DOHH2 (cell line): ENCODE results near the gene POLR2J2.
"Not testable (repeated sequence)": the region's sequence is repeated elsewhere in the genome, so short reads cannot be mapped to it uniquely, and the experiment has no call there.

Experiments used
- EZH2phosphoT487 ChIP-seq: fragments of 200-600 bp; sonication (generic); IDR thresholded peaks from 2 replicates; pipeline ENCODE4 v1.6.1; 2017; ENCODE audit warnings: borderline replicate concordance, mild to moderate bottlenecking, antibody characterized with exemption, low read length, moderate library complexity, mixed read lengths
- TF ChIP-seq, protein P1 (sequence below): fragments of 200-600 bp; sonication (generic); IDR thresholded peaks from one replicate; pipeline ENCODE4 v1.5.1; 2014; ENCODE audit warnings: antibody characterized with exemption, mild to moderate bottlenecking, low read depth, low read length; ENCODE audit not compliant: poor library complexity, severe bottlenecking

DNA sequence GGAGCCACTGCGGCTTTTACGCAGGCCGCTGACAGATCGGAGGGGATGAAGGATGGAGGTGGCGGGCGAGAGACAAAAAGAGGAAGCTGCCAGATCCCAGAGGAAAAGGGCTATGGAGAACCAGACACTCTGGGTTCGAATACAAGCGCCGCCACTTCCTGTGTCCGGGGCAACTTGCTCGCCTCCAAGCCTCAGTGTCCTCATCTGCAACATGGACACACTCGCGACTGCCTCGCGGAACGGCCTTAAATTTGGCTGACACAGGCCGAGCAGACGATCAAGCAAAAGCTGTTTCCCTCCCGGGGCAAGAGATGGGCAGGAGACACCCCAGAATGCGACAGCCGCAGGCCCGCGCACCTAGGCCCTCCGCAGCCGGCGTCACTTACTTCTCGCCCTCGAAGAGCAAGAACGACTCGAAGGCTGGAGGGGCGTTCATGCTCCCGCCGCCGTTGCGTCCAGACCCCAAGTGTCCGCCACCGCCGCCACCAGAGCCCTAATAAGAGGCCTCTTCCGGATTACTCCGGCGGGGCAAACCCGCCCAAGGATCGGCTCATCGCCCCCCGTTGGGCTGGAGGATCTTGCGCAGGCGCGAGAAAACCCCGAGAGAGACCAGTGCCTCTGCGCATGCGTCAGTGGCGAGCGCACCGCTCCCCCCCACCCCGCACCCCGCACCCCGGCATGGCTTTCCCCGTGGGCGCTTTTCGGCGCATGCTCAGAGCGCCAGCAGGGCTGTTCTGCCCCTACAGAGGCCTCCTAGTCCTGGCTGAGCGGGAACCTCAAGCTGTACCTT, at the start of gene POLR2J2:
- TF ChIP-seq, protein P1, sequence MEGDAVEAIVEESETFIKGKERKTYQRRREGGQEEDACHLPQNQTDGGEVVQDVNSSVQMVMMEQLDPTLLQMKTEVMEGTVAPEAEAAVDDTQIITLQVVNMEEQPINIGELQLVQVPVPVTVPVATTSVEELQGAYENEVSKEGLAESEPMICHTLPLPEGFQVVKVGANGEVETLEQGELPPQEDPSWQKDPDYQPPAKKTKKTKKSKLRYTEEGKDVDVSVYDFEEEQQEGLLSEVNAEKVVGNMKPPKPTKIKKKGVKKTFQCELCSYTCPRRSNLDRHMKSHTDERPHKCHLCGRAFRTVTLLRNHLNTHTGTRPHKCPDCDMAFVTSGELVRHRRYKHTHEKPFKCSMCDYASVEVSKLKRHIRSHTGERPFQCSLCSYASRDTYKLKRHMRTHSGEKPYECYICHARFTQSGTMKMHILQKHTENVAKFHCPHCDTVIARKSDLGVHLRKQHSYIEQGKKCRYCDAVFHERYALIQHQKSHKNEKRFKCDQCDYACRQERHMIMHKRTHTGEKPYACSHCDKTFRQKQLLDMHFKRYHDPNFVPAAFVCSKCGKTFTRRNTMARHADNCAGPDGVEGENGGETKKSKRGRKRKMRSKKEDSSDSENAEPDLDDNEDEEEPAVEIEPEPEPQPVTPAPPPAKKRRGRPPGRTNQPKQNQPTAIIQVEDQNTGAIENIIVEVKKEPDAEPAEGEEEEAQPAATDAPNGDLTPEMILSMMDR: not testable (repeated sequence)
- TF ChIP-seq EZH2phosphoT487: not testable (repeated sequence)
